OCI-LY3 (cell line): Measurements from ENCODE around the gene PNISR.

Experiments used
- H2AFZ ChIP-seq: fragments of 200-600, 300-600 bp; shearing (Covaris generic); 2 replicates; pipeline ENCODE4 v1.6.0; 2014; ENCODE audit warnings: antibody characterized with exemption, low read depth, low read length
- H3K27ac ChIP-seq: fragments of 200-600, 300-600 bp; sonication (generic); 2 replicates; pipeline ENCODE4 v1.5.1; 2014; ENCODE audit warnings: mild to moderate bottlenecking, low read length, moderate library complexity, mixed read lengths
- H3K27me3 ChIP-seq: fragments of 200-600, 300-600 bp; sonication (generic); 2 replicates; pipeline ENCODE4 v1.6.1; 2014; ENCODE audit warnings: low read depth, low read length, mixed read lengths
- H3K36me3 ChIP-seq: fragments of 200-600, 300-600 bp; sonication (generic); replicated peaks from 2 replicates; pipeline ENCODE3; 2014; ENCODE audit warnings: low read depth, low read length, mixed read lengths
- H3K4me1 ChIP-seq: fragments of 300-600, 200-600 bp; sonication (generic); 2 replicates; pipeline ENCODE4 v1.6.1; 2014; ENCODE audit warnings: low read length, mixed read lengths
- H3K4me2 ChIP-seq: fragments of 200-600, 300-600 bp; sonication (generic); 2 replicates; pipeline ENCODE4 v1.6.1; 2014; ENCODE audit warnings: low read length, mixed read lengths
- H3K4me3 ChIP-seq: fragments of 300-600, 200-600 bp; sonication (generic); 2 replicates; pipeline ENCODE4 v1.5.1; 2014; ENCODE audit warnings: antibody characterized with exemption, mild to moderate bottlenecking, low read length, moderate library complexity
- H3K79me2 ChIP-seq: fragments of 300-600, 200-600 bp; shearing (Covaris generic); 2 replicates; pipeline ENCODE4 v1.6.1; 2014; ENCODE audit warnings: mild to moderate bottlenecking, low read length, mixed read lengths
- H3K9ac ChIP-seq: fragments of 300-600, 200-600 bp; shearing (Covaris generic); 2 replicates; pipeline ENCODE4 v1.6.0; 2014; ENCODE audit warnings: mild to moderate bottlenecking, low read length, moderate library complexity
- H3K9me3 ChIP-seq: fragments of 200-600, 300-600 bp; shearing (Covaris generic); 2 replicates; pipeline ENCODE4 v1.6.1; 2014; ENCODE audit warnings: low read length, mixed read lengths; ENCODE audit not compliant: insufficient read depth
- H4K20me1 ChIP-seq: fragments of 200-600, 300-600 bp; sonication (generic); 2 replicates; pipeline ENCODE4 v1.6.1; 2016; ENCODE audit warnings: low read length, mixed read lengths; ENCODE audit not compliant: insufficient read depth
- CTCF ChIP-seq: fragments of 200-600, 300-600 bp; sonication (generic); IDR thresholded peaks from 2 replicates; pipeline ENCODE4 v1.5.1; 2014; ENCODE audit warnings: antibody characterized with exemption, low read length, low read depth
- EZH2phosphoT487 ChIP-seq: fragments of 200-600 bp; shearing (Covaris generic); IDR thresholded peaks from 2 replicates; pipeline ENCODE4 v1.6.1; 2018; ENCODE audit warnings: antibody characterized with exemption, mixed run types, low read depth

The PNISR gene

GRCh38 chr6:99353126-99353525 is 72.0 kb downstream of the PNISR start:
- Histone ChIP-seq H3K9ac (no peak overlapping the region), H3K79me2 (no peaks in the 10 kb centered on the region), H3K4me2 (no peak overlapping the region), H3K27me3 (peaks cover 11% of the 10 kb centered on the region; the same call in 1 of the 2 replicates), H3K4me3 (no peak overlapping the region), H3K4me1 (no peaks in the 10 kb centered on the region; the same call in 1 of the 2 replicates), H2AFZ (no peak overlapping the region), H3K9me3 (no peaks in the 10 kb centered on the region), H3K27ac (no peak overlapping the region), H3K36me3 (no peaks in the 10 kb centered on the region), H4K20me1 (no peaks in the 10 kb centered on the region)
- TF ChIP-seq EZH2phosphoT487 (no peak), CTCF (no peak)

- Histone ChIP-seq H2AFZ (no peak overlapping the region), H3K27me3 (peaks cover 5% of the 10 kb centered on the region; the same call in 1 of the 2 replicates), H3K27ac (no peak overlapping the region), H3K4me1 (no peaks in the 10 kb centered on the region; the same call in 1 of the 2 replicates), H3K79me2 (no peaks in the 10 kb centered on the region), H3K36me3 (no peaks in the 10 kb centered on the region), H4K20me1 (no peaks in the 10 kb centered on the region), H3K9me3 (no peaks in the 10 kb centered on the region), H3K4me3 (peak overlapping the region; percentile 82; the same call in 1 of the 2 replicates), H3K9ac (0 out of 2 replicates have a peak overlapping the region, but pooled peaks have one; percentile 59), H3K4me2 (peak overlapping the region; percentile 75)
- TF ChIP-seq EZH2phosphoT487 (no peak), CTCF (no peak)
Measured at GRCh38 chr6:99350573-99350972, 74.5 kb downstream of the PNISR start.

- Histone ChIP-seq H3K4me1 (peaks cover 2% of the 10 kb centered on the region), H3K9ac (peak within 1 kb of the TSS; percentile 59), H2AFZ (peak within 1 kb of the TSS; percentile 49; the same call in 1 of the 2 replicates), H3K79me2 (no peaks in the 10 kb centered on the region), H4K20me1 (no peaks in the 10 kb centered on the region), H3K36me3 (no peaks in the 10 kb centered on the region), H3K27me3 (peaks cover 5% of the 10 kb centered on the region; the same call in 1 of the 2 replicates), H3K27ac (no peak within 1 kb of the TSS), H3K9me3 (no peaks in the 10 kb centered on the region), H3K4me2 (peak within 1 kb of the TSS; percentile 76), H3K4me3 (peak within 1 kb of the TSS; percentile 82)
- TF ChIP-seq CTCF (peak; percentile 37), EZH2phosphoT487 (no peak)
Measured at GRCh38 chr6:99349171-99350141, 75.7 kb downstream of the PNISR start, which contains the start of gene FAXC. FAXC (minus strand) TSS chr6:99349674; CDS start chr6:99349372, 302 bp downstream.
